Aorta (tissue), 5 donors: Measurements from ENCODE around the gene FAM47E. TPM values are rescaled to one million over a fixed set of nuclear protein-coding genes. Genes with fewer than 3 reads are reported as not detected.
A peak's percentile ranks its signal among the peaks of the same experiment; 100 is the strongest.

Source experiments
- ATAC-seq: fragments of 200-7000 bp; cut with Tn5 transposase; one replicate; pipeline ENCODE4 v1.9.1; 2022; ENCODE audit warnings: moderate library complexity; ENCODE audit not compliant: low FRiP score
- DNase-seq, 2 donors: peaks; one replicate each; pipeline ENCODE4 v3.0.0-alpha.2; 2020
- H3K27ac ChIP-seq, 2 donors: one replicate each; pipeline ENCODE4 v1.5.1; 2013; ENCODE audit warnings: low read length in 2 of 2, mild to moderate bottlenecking in 2 of 2, moderate library complexity in 2 of 2, control low read depth in 1 of 2, inconsistent platforms in 1 of 2, low read depth in 1 of 2
- H3K27me3 ChIP-seq, 2 donors: one replicate each; pipeline ENCODE4 v1.6.1; 2013; ENCODE audit warnings: control low read depth in 1 of 2, low read length in 1 of 2, mild to moderate bottlenecking in 1 of 2, moderate library complexity in 1 of 2; ENCODE audit not compliant: insufficient read depth in 2 of 2, control insufficient read depth in 1 of 2
- H3K36me3 ChIP-seq, 2 donors: one replicate each; pipeline ENCODE4 v1.6.1; 2013; ENCODE audit warnings: control low read depth in 1 of 2, low read length in 1 of 2, mild to moderate bottlenecking in 1 of 2; ENCODE audit not compliant: insufficient read depth in 2 of 2, control insufficient read depth in 1 of 2
- H3K4me1 ChIP-seq, 2 donors: one replicate each; pipeline ENCODE4 v1.6.1; 2013; ENCODE audit warnings: low read length in 2 of 2, control low read depth in 1 of 2, mild to moderate bottlenecking in 1 of 2, moderate library complexity in 1 of 2; ENCODE audit not compliant: insufficient read depth in 2 of 2, control insufficient read depth in 1 of 2
- H3K4me3 ChIP-seq, 2 donors: one replicate each; pipeline ENCODE4 v1.5.1; 2013; ENCODE audit warnings: low read length in 2 of 2, control low read depth in 1 of 2, mild to moderate bottlenecking in 1 of 2
- H3K9me3 ChIP-seq: one replicate; pipeline ENCODE4 v1.6.1; 2013; ENCODE audit warnings: mild to moderate bottlenecking, low read length; ENCODE audit not compliant: control insufficient read depth
- WGBS, 2 donors: extraction: QIAGEN DNeasy Blood & Tissue Kit; methylation state at CpG; one replicate each; pipeline ENCODE4 v1.1.7; 2013; 5-methylcytosine and 5-hydroxymethylcytosine counted together
- intact Hi-C, 2 donors: fragments of 100-400 bp; cut with DNase I; formaldehyde crosslinking; loops; one replicate each; pipeline versions ENCODE4 v1.14.2 to v1.15.0; 2022
- polyA plus RNA-seq, 2 donors: library from polyadenylated mRNA; stranded (reverse); fragments of 200-250 nt; gene quantifications; one replicate each; pipeline ENCODE4 v1.2.3, GENCODE V29; 2013
- total RNA-seq, 2 donors: library from RNA; stranded (reverse); fragmentation: NEBNext Ultra II Directional; extraction: Animal tissue kit (Norgen Biotek cat#: 25700); gene quantifications; one replicate each; pipeline ENCODE4 v1.2.1, GENCODE V29; 2021
- donor health status: healthy with polysubstance abuse.
- donor health status: Bipolar disorder and iron deficiency.
- donor health status: DM: no; HTN: no; CAD: no.
- donor health status: DM: no; HTN: no; CAD: no.
- donor health status: DM: yes; HTN: yes; CAD: no.

FAM47E gene
- total and polyA plus RNA-seq, 4 donors: 1.2 to 2.4 (median 1.8) TPM

GRCh38 chr4:76216975-76217814, 34.3 kb upstream of the FAM47E start:
- WGBS, 2 donors: 94 to 99% methylated on average over 6 of the region's 6 CpGs
- intact Hi-C loops: no loop called here
- ATAC-seq (no peak), DNase-seq (no peak)
- Histone ChIP-seq H3K36me3 (no peaks in the 10 kb centered on the region), H3K27ac (no peak overlapping the region), H3K4me3 (no peak overlapping the region), H3K4me1 (no peaks in the 10 kb centered on the region), H3K9me3 (no peaks in the 10 kb centered on the region), H3K27me3 (no peaks in the 10 kb centered on the region)

GRCh38 chr4:76219299-76220055, 32.0 kb upstream of the FAM47E start:
- DNase-seq (no peak), ATAC-seq (peak; percentile 62)
- Histone ChIP-seq H3K27me3 (no peaks in the 10 kb centered on the region), H3K4me3 (no peak overlapping the region), H3K4me1 (no peaks in the 10 kb centered on the region), H3K36me3 (no peaks in the 10 kb centered on the region), H3K27ac (no peak overlapping the region), H3K9me3 (no peaks in the 10 kb centered on the region)
- intact Hi-C loops: no loop called here
- WGBS, 2 donors: 56 to 57% methylated on average over 7 of the region's 7 CpGs

GRCh38 chr4:76224171-76224570, 27.4 kb upstream of the FAM47E start:
- H3K4me3 ChIP-seq: no peak overlapping the region
- H3K9me3 ChIP-seq: no peaks in the 10 kb centered on the region
- ATAC-seq (no peak), DNase-seq (no peak)
- H3K36me3 ChIP-seq: no peaks in the 10 kb centered on the region
- H3K27ac ChIP-seq: no peak overlapping the region
- H3K4me1 ChIP-seq: no peaks in the 10 kb centered on the region
- intact Hi-C loops: no loop called here
- H3K27me3 ChIP-seq: no peaks in the 10 kb centered on the region
- 63 to 82% methylated on average over 3 of the region's 3 CpGs for WGBS, 2 donors

GRCh38 chr4:76226418-76226817, 25.1 kb upstream of the FAM47E start:
- DNase-seq: no peak
- H3K27ac ChIP-seq: no peak overlapping the region
- intact Hi-C loops: no loop called here
- WGBS, 2 donors: 0% methylated on average over 1 of the region's 1 CpG
- ATAC-seq: no peak
- no peaks in the 10 kb centered on the region for H3K9me3 ChIP-seq
- H3K36me3 ChIP-seq: no peaks in the 10 kb centered on the region
- no peaks in the 10 kb centered on the region for H3K4me1 ChIP-seq
- H3K4me3 ChIP-seq: no peak overlapping the region
- no peaks in the 10 kb centered on the region for H3K27me3 ChIP-seq

- no peak overlapping the region for H3K27ac ChIP-seq
- H3K9me3 ChIP-seq: no peaks in the 10 kb centered on the region
- no peaks in the 10 kb centered on the region for H3K27me3 ChIP-seq
- H3K4me3 ChIP-seq: no peak overlapping the region
- 85 to 98% methylated on average over 1 of the region's 1 CpG for WGBS, 2 donors
- intact Hi-C loops: no loop called here
- ATAC-seq (no peak), DNase-seq (no peak)
- H3K36me3 ChIP-seq: no peaks in the 10 kb centered on the region
- H3K4me1 ChIP-seq: no peaks in the 10 kb centered on the region
These were observed 18.8 kb upstream of the FAM47E start for GRCh38 chr4:76232681-76233080.

GRCh38 chr4:76233083-76233482, 18.4 kb upstream of the FAM47E start:
- intact Hi-C loops: no loop called here
- H3K27ac ChIP-seq: no peak overlapping the region
- no peak for DNase-seq
- no peak overlapping the region for H3K4me3 ChIP-seq
- WGBS, 2 donors: 81 to 83% methylated on average over 4 of the region's 4 CpGs
- H3K9me3 ChIP-seq: no peaks in the 10 kb centered on the region
- H3K36me3 ChIP-seq: no peaks in the 10 kb centered on the region
- no peak for ATAC-seq
- peaks cover 0 to 3% of the 10 kb centered on the region in 2 donors for H3K4me1 ChIP-seq
- no peaks in the 10 kb centered on the region for H3K27me3 ChIP-seq

GRCh38 chr4:76233529-76233928, 18.0 kb upstream of the FAM47E start:
- no peak for DNase-seq
- Histone ChIP-seq H3K27ac (no peak overlapping the region), H3K9me3 (no peaks in the 10 kb centered on the region), H3K36me3 (no peaks in the 10 kb centered on the region), H3K4me1 (peaks cover 0 to 3% of the 10 kb centered on the region in 2 donors), H3K4me3 (no peak overlapping the region), H3K27me3 (no peaks in the 10 kb centered on the region)
- intact Hi-C loops: no loop called here
- WGBS, 2 donors: 60 to 62% methylated on average over 2 of the region's 2 CpGs
- ATAC-seq: no peak

- Histone ChIP-seq H3K36me3 (no peaks in the 10 kb centered on the region), H3K27ac (no peak overlapping the region), H3K9me3 (no peaks in the 10 kb centered on the region), H3K27me3 (no peaks in the 10 kb centered on the region), H3K4me1 (peaks cover 0 to 3% of the 10 kb centered on the region in 2 donors), H3K4me3 (no peak overlapping the region)
- 79 to 84% methylated on average over 14 of the region's 14 CpGs for WGBS, 2 donors
- intact Hi-C loops: no loop called here
- no peak for DNase-seq
- ATAC-seq: no peak
These were observed 17.4 kb upstream of the FAM47E start for GRCh38 chr4:76233967-76234678.
